Adipose tissue (tissue), 3 donors: ENCODE measurements around the gene ADAM8. TPM values are rescaled to one million over a fixed set of nuclear protein-coding genes. Genes with fewer than 3 reads are reported as not detected.
A peak's percentile ranks its signal among the peaks of the same experiment; 100 is the strongest.

ENCODE experiments used
- H3K27ac ChIP-seq: one replicate; pipeline ENCODE4 v1.5.1; 2013; ENCODE audit warnings: low read depth, low read length
- WGBS, 3 donors: extraction: QIAGEN DNeasy Blood & Tissue Kit; methylation state at CpG; one replicate each; pipeline ENCODE4 v1.1.7; 2013; 5-methylcytosine and 5-hydroxymethylcytosine counted together
- polyA plus RNA-seq, 3 donors: library from polyadenylated mRNA; stranded (reverse); fragments of 200-250 nt; gene quantifications; one replicate each; pipeline ENCODE4 v1.2.3, GENCODE V29; 2013
- donor health status: healthy with polysubstance abuse.
- donor health status: Bipolar disorder and iron deficiency.
- donor health status: healthy.

The ADAM8 gene
- polyA plus RNA-seq, 3 donors: 2.3 to 14.1 (median 3.8) TPM

DNA sequence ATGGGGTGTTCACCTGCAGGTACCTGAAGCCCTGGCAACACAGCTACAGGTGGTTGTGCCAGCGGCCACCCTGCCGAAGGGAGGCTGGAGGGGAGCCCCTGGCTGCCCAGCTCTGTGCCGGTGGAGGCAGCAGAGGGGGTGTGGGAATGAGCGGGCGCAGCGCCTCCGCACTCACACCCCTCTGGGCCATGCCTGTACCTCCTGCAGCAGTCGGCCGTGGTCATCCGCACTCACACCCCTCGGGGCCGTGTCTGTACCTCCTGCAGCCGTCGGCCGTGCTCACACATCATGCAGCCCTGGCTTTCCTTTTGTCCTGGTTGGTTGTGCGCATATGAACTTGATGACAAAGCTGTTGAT lies 33.7 kb upstream of the ADAM8 start:
- H3K27ac ChIP-seq: no peak overlapping the region
- WGBS, 3 donors: 95 to 97% (median 96%) methylated on average over 16 of the region's 16 CpGs

DNA sequence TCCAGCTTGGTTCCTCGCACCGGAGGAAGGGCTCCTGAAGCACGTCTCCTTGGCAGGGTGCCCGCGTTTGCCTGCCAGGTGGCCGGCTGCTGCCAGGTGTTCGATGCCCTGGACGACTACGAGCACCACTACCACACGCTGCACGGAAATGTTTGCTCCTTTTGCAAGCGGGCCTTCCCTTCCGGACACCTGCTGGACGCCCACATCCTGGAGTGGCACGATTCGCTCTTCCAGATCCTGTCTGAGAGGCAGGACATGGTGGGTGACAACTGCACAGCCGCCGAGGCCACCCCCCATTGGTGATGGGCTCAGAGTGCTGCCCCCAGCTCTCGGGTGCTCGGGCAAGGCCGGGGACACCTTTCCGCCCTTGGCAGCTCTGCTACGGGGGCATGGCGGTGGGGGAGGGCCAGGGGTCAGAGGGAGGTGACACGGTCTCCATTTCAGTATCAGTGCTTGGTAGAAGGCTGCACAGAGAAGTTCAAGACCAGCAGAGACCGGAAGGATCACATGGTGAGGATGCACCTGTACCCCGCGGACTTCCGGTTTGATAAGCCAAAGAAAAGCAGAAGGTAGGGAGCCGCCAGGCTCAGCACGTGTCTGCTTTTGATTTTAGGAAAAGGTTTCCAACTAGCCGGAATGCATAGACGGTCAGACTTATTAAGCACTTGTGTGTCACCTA lies 33.2 kb upstream of the ADAM8 start:
- 71 to 89% (median 82%) methylated on average over 33 of the region's 33 CpGs for WGBS, 3 donors
- H3K27ac ChIP-seq: no peak overlapping the region

DNA sequence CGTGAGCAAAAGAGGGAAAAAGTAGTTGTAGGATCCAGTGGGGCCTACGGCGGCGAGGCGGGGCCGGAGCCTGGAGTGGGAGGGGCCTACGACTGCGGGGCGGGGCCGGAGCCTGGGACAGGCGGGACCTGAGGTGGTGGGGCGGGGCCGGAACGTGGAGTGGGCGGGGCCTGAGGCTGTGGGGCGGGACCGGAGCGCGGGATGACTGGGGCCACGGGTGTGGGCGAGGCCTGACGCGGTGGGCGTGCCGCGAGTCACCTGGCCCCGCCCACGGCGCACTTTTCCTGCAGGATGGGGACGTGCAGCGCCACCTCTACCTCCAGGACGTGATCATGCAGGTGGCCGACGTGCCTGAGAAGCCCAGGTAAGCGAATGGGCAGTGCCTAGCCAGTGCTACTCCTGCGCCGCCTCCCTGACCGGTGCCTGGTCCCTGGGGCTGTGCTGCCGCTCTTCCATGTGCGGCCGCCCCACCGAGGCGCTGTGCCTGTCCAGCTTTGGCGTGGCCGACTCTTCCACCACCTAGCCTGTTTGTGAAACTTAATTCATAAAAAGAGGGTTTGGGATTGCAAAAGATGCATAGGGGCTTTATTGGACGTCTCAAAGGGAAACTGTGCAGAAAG lies 32.5 kb upstream of the ADAM8 start:
- WGBS, 3 donors: 16 to 29% (median 26%) methylated on average over 43 to 46 of the region's 46 CpGs
- peak overlapping the region; percentile 73 for H3K27ac ChIP-seq

DNA sequence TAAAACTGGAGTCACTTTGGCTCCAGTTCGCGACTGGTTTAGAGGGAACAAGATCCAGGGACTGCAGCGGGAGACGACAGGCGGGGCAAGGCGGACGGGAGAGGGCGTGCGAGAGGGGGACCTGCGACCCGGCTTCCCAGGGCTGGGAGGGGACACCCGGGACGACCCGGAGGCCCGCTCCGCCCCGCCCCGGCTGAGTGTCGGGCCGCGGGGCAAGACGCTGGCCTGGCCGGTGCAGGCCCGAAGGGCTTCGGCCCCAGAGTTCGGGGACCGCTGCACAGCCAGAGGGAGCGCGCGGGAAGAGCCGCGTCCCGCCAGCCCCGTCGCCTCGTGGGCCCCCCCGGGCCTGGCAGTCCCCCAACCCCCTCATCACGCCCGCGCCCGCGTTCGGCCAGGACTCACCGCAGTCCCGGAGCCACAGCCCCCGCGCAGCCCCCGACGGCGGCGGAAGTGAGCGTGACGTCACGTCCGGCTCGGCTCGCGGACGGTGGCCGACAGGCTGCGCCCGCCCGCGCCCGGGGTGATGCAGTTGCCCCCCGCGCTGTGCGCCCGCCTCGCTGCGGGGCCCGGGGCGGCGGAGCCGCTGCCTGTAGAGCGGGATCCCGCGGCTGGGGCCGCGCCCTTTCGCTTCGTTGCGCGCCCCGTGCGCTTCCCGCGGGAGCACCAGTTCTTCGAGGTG lies 31.9 kb upstream of the ADAM8 start, which contains the start of the genes TUBGCP2 and ZNF511:
TSS of gene TUBGCP2 (minus strand) at position 452 of the 679 bp plus-strand sequence. CDS start 5,931 bp downstream, outside the sequence.
TSS of gene ZNF511 (plus strand) at position 494 of the 679 bp plus-strand sequence. CDS start at position 524, 30 bp downstream.
- 0% methylated on average over 53 to 89 of the region's 89 CpGs for WGBS, 3 donors
- peak within 1 kb of the TSS; percentile 73 for H3K27ac ChIP-seq

DNA sequence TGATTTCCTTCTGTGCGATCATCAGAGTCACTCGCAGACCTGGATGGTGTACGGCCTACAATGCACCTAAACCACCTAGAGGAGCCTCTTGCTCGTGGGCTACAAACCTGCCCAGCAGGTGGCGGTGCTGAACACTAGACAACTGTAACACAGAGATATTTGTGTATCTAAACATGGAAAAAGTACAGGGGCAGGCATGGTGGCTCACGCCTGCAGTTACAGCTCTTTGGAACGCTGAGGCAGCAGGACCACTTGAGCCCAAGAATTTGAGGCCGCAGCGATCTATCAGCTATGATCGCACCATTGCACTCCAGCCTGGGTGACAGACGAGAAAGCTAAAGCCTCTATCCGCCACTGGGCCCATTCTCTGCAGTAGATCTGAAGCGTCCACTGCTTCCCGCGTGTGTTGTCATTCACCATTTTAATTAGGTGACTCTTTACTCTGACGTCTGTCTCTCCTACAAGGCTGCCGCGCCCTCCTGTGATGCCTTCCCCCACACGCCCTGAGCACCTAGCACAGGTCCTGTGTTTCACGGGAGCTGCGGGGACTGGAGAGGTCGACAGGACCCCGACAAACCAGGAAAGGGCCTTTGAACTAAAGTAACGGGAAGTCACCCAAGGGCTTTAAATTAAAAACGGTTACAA lies 31.2 kb upstream of the ADAM8 start:
- WGBS, 3 donors: 1 to 5% (median 4%) methylated on average over 25 of the region's 25 CpGs
- H3K27ac ChIP-seq: no peak overlapping the region

DNA sequence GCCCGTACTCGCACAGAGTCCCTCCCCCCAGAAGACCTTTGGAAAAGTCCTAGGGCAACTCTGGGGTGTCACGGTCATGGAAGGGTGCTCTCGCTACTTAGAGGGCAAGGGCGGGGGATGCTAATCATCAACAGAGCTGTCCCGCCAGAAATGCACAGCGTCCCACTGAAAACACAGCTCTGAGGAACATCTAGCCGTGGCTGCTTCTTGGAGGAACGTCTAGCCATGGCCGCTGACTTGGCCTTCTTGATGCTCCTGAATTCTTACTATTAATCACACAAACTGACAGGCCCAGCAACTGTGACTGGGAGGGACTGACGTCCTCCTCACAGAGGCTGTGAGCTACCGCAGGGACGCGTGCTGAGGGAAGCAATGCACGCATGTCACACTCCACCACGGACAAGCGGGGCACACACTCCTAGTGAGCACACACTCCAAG lies 30.3 kb upstream of the ADAM8 start:
- H3K27ac ChIP-seq: no peak overlapping the region
- 81 to 86% (median 86%) methylated on average over 17 of the region's 17 CpGs for WGBS, 3 donors

DNA sequence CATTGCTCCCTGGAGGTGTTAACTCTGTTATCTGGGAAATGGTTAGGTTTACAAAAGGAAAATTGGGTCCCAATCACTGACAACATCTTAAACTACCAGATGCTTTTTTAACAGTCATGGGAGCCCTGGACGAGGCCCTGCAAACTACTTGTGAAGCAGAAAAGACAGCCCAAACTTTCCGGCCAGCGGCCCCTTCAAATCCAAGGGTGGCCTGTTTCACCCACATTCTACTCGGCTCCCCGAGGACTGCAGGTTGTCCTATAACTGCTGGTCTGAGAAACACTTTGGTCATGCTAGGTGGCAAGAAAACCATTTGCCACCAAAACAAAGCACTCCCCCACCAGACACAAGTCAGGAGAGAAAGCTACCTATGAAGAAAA lies 29.4 kb upstream of the ADAM8 start:
- WGBS, 3 donors: 94 to 96% (median 95%) methylated on average over 5 of the region's 5 CpGs
- no peak overlapping the region for H3K27ac ChIP-seq

DNA sequence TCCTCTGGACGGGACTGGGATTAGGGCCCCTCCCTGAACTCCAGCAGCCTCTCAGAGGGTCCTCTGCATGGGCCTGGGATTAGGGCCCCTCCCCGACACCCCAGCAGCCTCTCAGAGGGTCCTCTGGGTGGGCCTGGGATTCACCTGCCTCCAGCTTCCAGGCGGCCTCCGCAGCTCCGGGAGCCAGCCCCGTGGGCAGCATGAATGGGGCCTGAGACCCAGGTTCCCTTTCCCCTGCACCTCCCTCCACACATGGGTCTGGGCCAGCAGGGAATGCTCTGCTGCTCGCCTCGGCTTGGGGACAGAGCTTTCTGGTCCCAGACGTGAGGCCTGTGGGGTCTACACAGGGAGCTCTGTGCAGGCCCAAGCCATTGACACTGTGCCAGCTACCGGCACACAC lies 26.5 kb upstream of the ADAM8 start:
- 84 to 90% (median 90%) methylated on average over 9 to 10 of the region's 10 CpGs for WGBS, 3 donors
- H3K27ac ChIP-seq: no peak overlapping the region

DNA sequence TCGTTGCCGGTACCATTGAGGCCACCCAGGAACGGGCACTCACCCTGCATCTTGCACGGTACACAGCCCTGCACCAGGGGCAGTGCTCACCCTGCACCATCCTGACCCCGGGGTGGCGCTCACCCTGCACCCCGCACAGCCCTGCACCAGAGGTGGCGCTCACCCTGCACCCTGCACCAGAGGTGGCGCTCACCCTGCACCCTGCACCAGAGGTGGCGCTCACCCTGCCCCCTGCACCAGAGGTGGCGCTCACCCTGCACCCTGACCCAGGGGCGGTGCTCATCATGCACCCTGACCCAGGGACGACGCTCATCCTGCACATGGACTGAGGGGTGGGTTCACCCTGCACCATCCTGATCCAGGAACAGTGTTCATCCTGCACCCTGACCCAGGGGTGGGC lies 25.6 kb upstream of the ADAM8 start:
- no peak overlapping the region for H3K27ac ChIP-seq
- WGBS, 3 donors: 96 to 99% (median 97%) methylated on average over 14 of the region's 14 CpGs

DNA sequence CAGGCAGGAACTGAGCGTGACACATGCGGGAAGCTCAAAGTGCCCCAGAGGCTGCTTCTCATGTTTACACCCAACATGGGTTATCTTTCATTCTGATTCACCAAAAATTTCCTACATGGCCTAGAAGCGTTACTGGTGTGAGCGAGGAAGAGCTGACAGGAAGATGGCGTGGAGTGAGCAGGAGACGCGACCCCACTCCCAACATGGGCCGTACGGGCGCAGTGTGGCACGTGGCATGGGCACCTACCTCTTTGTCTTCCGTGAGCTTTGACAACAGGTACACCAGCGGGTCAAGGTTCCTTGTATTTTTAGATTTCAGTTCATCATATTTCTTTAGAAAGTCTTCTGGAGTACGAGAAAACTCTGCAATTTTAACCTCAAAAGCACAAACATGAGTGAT lies 23.1 kb upstream of the ADAM8 start:
- 93 to 97% (median 95%) methylated on average over 14 of the region's 14 CpGs for WGBS, 3 donors
- H3K27ac ChIP-seq: no peak overlapping the region

DNA sequence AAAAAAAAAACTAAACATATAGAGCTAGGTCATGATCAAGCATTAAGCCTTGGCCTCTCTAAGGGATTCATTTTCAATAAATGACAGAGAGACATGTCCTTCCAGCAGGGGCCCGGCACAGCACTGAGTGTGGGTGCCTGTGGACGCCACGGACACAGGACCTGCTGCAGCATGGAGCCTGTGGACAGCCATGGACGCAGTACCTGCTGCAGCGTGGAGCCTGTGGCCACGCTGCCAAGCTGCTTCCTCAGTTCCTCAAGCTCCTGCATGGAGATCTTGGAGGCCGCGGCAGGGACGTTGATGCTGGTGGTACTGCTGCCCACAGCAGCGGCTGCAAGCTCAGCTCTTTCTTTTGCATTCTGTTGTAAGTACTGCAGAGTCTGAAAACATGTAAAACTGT lies 22.6 kb upstream of the ADAM8 start:
- no peak overlapping the region for H3K27ac ChIP-seq
- 88 to 90% (median 90%) methylated on average over 10 of the region's 10 CpGs for WGBS, 3 donors

DNA sequence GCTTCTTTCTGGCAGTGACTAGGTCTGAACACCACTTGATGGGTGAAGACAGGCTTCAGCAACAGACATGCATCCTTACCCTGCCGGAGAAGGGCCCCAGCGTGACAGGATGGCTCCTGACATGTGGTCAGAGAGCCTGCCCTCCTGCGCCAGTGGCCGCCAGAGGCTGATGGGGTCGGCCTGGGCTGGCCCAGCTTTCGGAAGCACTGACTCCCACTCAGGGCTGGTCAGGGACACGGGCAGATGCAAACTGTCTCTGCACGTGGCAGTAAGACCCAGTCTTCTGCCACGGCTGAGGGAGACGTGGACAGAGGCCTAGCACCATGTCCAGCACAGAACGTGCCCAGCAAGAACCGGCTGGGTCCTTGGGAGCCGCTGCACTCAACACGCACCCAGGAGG lies 21.8 kb upstream of the ADAM8 start:
- WGBS, 3 donors: 91 to 94% (median 93%) methylated on average over 14 of the region's 14 CpGs
- no peak overlapping the region for H3K27ac ChIP-seq

DNA sequence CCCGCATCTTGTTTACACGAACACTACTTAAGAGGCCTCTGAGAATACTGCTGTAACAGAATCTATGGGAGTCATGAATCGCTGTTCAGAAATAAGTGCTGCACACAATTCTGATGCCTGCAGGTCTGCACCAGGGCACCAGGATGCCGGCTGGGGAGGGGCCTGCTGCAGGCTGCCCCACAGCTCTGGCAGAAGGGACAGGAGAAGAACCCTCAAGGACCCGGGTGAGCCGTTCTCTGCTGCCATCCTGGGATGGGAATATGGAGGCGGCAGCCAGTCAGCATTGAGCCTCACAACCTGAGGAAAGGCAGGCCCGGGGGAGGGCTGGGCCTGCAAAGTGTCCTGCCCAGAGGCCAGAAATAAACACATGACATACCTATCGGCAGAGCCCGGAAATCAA lies 20.8 kb upstream of the ADAM8 start:
- WGBS, 3 donors: 91 to 96% (median 94%) methylated on average over 10 of the region's 10 CpGs
- no peak overlapping the region for H3K27ac ChIP-seq

DNA sequence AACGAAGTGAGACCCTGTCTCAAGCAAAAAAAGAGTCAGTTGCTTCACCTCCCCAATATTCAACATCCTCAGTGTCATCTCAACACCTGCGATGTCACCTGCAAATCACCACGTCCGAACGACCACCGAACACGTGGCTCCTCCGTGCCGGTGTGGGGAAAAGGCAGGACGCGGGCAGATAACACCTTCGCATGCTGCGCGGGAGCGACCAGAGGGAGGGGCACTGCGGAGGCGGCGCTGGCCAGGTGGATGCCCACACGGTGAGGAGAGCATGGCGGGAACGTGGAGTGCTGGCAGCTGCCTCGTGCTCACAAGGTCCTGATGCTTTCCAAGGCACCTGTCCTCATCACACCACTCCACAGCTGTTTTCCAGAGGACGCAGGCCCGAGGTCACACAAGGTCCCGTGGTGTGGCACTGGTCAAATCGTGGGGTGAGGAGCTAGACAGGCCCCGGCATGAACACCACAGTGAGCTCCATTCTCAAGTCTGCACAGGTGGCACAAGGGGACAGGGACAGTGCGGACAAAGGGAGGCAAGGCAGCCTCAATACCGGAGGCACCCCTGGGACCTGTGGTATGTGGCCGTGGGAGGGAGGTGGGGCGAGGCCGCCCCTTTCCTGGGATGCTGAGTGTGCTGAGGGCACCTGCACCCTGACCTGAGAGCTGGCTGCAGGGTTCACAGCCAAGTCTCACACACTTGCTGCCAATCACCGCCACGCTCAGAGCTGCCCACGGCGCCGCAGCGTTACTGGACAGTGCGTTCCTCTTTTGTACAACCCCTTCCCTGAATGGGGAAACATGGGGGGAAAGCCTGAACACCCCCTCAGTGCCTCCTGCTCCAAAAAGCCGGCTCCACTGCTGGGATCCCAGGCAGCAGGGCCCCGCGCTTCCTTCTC lies 19.0 kb upstream of the ADAM8 start:
- WGBS, 3 donors: 93 to 95% (median 94%) methylated on average over 40 to 42 of the region's 42 CpGs
- no peak overlapping the region for H3K27ac ChIP-seq

DNA sequence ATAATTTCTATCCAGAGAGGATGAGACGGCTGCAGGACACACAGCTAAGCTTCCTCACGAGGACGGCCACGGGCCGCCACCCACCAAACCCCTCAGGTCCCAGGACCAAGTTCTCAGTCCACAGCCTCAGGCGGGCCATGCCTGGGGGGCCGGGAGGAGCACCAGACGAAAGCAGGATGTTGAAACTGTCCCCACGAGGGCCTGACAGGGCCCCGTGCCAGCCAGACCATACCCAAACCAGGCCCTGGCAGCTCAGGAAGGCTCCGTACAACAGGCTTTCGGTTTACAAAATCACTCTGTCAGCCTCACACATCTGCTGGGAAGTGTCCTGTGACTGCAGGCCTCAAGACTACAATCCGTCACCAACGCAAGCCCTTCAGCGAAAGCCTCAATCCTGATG lies 17.5 kb upstream of the ADAM8 start:
- no peak overlapping the region for H3K27ac ChIP-seq
- 65 to 88% (median 75%) methylated on average over 15 of the region's 15 CpGs for WGBS, 3 donors

DNA sequence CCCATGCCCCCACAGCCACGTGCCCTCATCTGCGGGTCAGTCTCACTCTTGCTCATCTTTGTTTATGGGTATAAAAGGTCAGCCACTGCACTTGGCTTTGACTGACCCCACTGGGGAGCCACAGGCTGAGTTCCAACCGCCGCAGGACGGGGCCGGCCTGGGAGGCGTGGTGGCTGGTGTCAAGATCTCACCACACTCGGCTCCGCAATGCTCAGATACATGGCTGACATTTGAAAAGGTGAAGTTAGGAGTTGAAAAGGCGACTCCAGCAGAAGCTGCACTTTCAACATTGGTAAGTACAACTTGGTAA lies 17.1 kb upstream of the ADAM8 start:
- WGBS, 3 donors: 82 to 91% (median 85%) methylated on average over 10 of the region's 10 CpGs
- no peak overlapping the region for H3K27ac ChIP-seq

DNA sequence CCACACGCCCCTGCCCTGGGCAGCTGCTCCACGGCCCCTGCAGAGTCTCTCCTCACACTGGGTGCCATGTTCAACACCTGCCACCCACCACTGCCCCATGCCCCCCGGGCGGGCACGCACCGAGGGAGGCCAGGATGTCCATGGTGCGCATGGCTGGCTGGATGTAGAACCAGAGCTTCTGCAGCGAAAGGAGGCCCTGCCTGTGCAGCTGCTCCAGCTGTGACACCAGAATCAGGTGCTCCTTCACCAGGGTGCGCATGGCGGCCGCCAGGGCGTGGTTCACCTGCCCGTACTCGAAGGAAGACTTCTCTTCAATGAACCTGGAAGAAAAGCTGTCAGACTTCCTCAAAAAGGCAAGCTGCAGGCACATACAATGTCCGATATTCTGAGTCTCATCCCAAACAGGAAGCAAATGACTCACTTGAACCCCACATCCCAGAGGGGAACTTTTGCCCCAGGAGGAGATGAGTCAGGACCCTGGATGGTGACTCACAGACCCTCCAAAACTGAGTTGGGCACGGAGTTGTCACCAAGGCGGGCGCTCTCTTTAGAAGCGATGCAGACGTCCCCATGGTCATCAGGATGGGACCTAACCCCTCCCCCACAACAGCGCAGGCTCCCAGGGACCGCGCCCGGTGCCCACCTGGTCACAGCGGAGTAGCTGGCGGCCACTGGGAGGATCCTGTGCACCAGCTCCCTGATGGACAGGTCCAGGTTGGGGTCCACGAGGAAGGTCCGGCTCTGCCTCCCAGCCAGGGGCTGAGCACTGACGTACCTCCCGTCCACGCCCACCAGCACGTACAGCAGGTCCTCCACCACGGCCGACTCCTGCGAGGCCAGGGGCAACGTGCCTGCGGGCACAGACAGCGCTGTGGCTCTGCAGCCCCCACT lies 16.5 kb upstream of the ADAM8 start:
- 88 to 95% (median 89%) methylated on average over 38 of the region's 38 CpGs for WGBS, 3 donors
- no peak overlapping the region for H3K27ac ChIP-seq
